LHCN-M2 (cell line): Measurements from ENCODE around the gene KRT37. TPM values are rescaled to one million over a fixed set of nuclear protein-coding genes. Genes with fewer than 3 reads are reported as not detected.

Experiments
- total RNA-seq: library from RNA; depleted of rRNA; stranded (reverse); fragments of >200 nt; gene quantifications from 2 replicates; pipeline ENCODE4 v1.2.3, GENCODE V29; 2014; rRNA removed

The KRT37 gene
- total RNA-seq, 1 experiment from 2014 or later = not detected

Other genes starting within 250 kb of the KRT37 start
- not detected in 2 replicates for gene KRTAP4-2, start 246.4 kb downstream of the KRT37 start, total RNA-seq
- not detected in 2 replicates for gene KRTAP4-1, start 239.7 kb downstream of the KRT37 start, total RNA-seq
- gene KRTAP9-1, start 234.7 kb downstream of the KRT37 start, total RNA-seq = not detected in 2 replicates
- gene KRTAP9-2, start 197.9 kb downstream of the KRT37 start, total RNA-seq = not detected in 2 replicates
- gene KRTAP9-3, start 192.1 kb downstream of the KRT37 start, total RNA-seq = not detected in 2 replicates
- gene KRTAP9-8, start 186.6 kb downstream of the KRT37 start, total RNA-seq = not detected in 2 replicates
- gene KRTAP9-4, start 174.9 kb downstream of the KRT37 start, total RNA-seq = not detected in 2 replicates
- not detected in 2 replicates for gene KRTAP9-9, start 169.2 kb downstream of the KRT37 start, total RNA-seq
- gene KRTAP9-6, start 159.2 kb downstream of the KRT37 start, total RNA-seq = not detected in 2 replicates
- gene KRTAP9-7, start 148.9 kb downstream of the KRT37 start, total RNA-seq = not detected in 2 replicates
- gene KRTAP29-1, start 121.7 kb downstream of the KRT37 start, total RNA-seq = not detected in 2 replicates
- gene KRTAP16-1, start 115.3 kb downstream of the KRT37 start, total RNA-seq = not detected in 2 replicates
- gene KRTAP17-1, start 108.9 kb downstream of the KRT37 start, total RNA-seq = not detected in 2 replicates
- not detected in 2 replicates for gene KRT33A, start 73.8 kb downstream of the KRT37 start, total RNA-seq
- gene KRT33B, start 54.8 kb downstream of the KRT37 start, total RNA-seq = not detected in 2 replicates
- gene KRT34, start 42.3 kb downstream of the KRT37 start, total RNA-seq = 0.29 and 1.0 TPM in 2 replicates
- gene KRT31, start 27.0 kb downstream of the KRT37 start, total RNA-seq = not detected in 2 replicates
- not detected in 2 replicates for gene KRT38, start 16.4 kb upstream of the KRT37 start, total RNA-seq
- gene KRT32, start 42.8 kb upstream of the KRT37 start, total RNA-seq = not detected in 2 replicates
- gene KRT35, start 56.6 kb upstream of the KRT37 start, total RNA-seq = not detected in 2 replicates
- not detected in 2 replicates for gene KRT36, start 65.3 kb upstream of the KRT37 start, total RNA-seq
- gene KRT13, start 81.0 kb upstream of the KRT37 start, total RNA-seq = not detected in 2 replicates
- 0.19 and 0.46 TPM in 2 replicates for gene KRT15, start 94.3 kb upstream of the KRT37 start, total RNA-seq
- gene KRT19, start 103.7 kb upstream of the KRT37 start, total RNA-seq = not detected in 2 replicates
- not detected in 2 replicates for gene KRT9, start 147.5 kb upstream of the KRT37 start, total RNA-seq
- not detected in 2 replicates for gene KRT14, start 162.3 kb upstream of the KRT37 start, total RNA-seq
- not detected in 2 replicates for gene KRT16, start 188.2 kb upstream of the KRT37 start, total RNA-seq
- gene KRT17, start 200.0 kb upstream of the KRT37 start, total RNA-seq = 6.9 and 11.0 TPM in 2 replicates